Activated T-helper 1 cell treated with Interleukin-2 at 50 U/mL for 16 hours (primary cell): ENCODE data around the gene ALG3.

Source experiments
- DNase-seq: peaks from one replicate; pipeline ENCODE4 v3.0.0-alpha.2; 2020; ENCODE audit warnings: low read depth

ALG3 gene

GRCh38 chr3:184192889-184193288 lies 55.9 kb downstream of the ALG3 start:
- no peak for DNase-seq
